Right lobe of liver (tissue), 4 donors: ENCODE measurements around the gene VPS35L.

Experiments
- POLR2A ChIP-seq: fragments of 450-650 bp; IDR thresholded peaks from one replicate; pipeline ENCODE4 v1.6.1; 2017; ENCODE audit warnings: antibody characterized with exemption, mild to moderate bottlenecking
- TF ChIP-seq, protein P1 (sequence below), 4 donors: fragments of 200-600 bp in 3 of 4; fragments of 450-650 bp in 1 of 4; IDR thresholded peaks; one replicate each; pipeline versions ENCODE4 v1.5.1 to v1.8.0; 2016 to 2022; ENCODE audit warnings: antibody characterized with exemption in 4 of 4, mild to moderate bottlenecking in 2 of 4
- donor health status: DM: no; HTN: no; CAD: no.
- donor health status: DM: no; HTN: no; CAD: no.
- donor health status: DM: no; HTN: yes; CAD: no.

- TF ChIP-seq, protein P1, sequence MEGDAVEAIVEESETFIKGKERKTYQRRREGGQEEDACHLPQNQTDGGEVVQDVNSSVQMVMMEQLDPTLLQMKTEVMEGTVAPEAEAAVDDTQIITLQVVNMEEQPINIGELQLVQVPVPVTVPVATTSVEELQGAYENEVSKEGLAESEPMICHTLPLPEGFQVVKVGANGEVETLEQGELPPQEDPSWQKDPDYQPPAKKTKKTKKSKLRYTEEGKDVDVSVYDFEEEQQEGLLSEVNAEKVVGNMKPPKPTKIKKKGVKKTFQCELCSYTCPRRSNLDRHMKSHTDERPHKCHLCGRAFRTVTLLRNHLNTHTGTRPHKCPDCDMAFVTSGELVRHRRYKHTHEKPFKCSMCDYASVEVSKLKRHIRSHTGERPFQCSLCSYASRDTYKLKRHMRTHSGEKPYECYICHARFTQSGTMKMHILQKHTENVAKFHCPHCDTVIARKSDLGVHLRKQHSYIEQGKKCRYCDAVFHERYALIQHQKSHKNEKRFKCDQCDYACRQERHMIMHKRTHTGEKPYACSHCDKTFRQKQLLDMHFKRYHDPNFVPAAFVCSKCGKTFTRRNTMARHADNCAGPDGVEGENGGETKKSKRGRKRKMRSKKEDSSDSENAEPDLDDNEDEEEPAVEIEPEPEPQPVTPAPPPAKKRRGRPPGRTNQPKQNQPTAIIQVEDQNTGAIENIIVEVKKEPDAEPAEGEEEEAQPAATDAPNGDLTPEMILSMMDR (IDR thresholded peaks at IDR 0.05), result no peak
- no peak for TF ChIP-seq POLR2A
Observed at GRCh38 chr16:19595043-19595767, 39.7 kb downstream of the VPS35L start.
